H4 (cell line): Measurements from ENCODE around the gene EID2. TPM values are rescaled to one million over a fixed set of nuclear protein-coding genes. Genes with fewer than 3 reads are reported as not detected.

ENCODE experiments used
- DNase-seq: peaks from one replicate; pipeline ENCODE4 v3.0.0-alpha.2; 2015; ENCODE audit warnings: low spot score
- total RNA-seq: library from RNA; depleted of rRNA; stranded (reverse); fragments of >200 nt; shearing (Covaris generic); gene quantifications from 2 replicates; pipeline ENCODE4 v1.2.3, GENCODE V29; 2014; rRNA removed

The EID2 gene
- total RNA-seq, 1 experiment from 2014 or later = 10.8 TPM

GRCh38 chr19:39502640-39503417 is 37.1 kb downstream of the EID2 start:
- DNase-seq = peak; percentile 43

GRCh38 chr19:39501340-39501739 is 38.6 kb downstream of the EID2 start:
- DNase-seq = no peak

- no peak for DNase-seq
These were observed 39.4 kb downstream of the EID2 start for GRCh38 chr19:39500543-39500942.

- no peak for DNase-seq
These were observed 40.0 kb downstream of the EID2 start for GRCh38 chr19:39499932-39500331.

GRCh38 chr19:39498798-39499642 is 40.9 kb downstream of the EID2 start, which contains the start of gene DLL3:
Gene DLL3, plus strand, starts transcription at chr19:39498947. Its CDS starts 28 bp downstream, at chr19:39498975.
- DNase-seq = no peak

GRCh38 chr19:39497996-39498797 is 41.8 kb downstream of the EID2 start:
- no peak for DNase-seq

GRCh38 chr19:39497701-39497995 is 42.3 kb downstream of the EID2 start:
- no peak for DNase-seq

GRCh38 chr19:39496063-39496462 is 43.9 kb downstream of the EID2 start:
- no peak for DNase-seq

GRCh38 chr19:39494661-39495060 is 45.3 kb downstream of the EID2 start:
- no peak for DNase-seq

GRCh38 chr19:39492788-39493187 is 47.2 kb downstream of the EID2 start:
- no peak for DNase-seq

- no peak for DNase-seq
These were observed 47.7 kb downstream of the EID2 start for GRCh38 chr19:39492225-39492624.

GRCh38 chr19:39489756-39490155 is 50.2 kb downstream of the EID2 start:
- DNase-seq = no peak

Other genes starting within 250 kb of the EID2 start
- gene IFNL1, start 243.8 kb downstream of the EID2 start, total RNA-seq = not detected in 2 replicates
- 0.68 and 0.72 TPM in 2 replicates for gene LRFN1, start 219.3 kb downstream of the EID2 start, total RNA-seq
- gene GMFG, start 204.1 kb downstream of the EID2 start, total RNA-seq = 13.3 and 14.1 TPM in 2 replicates
- gene SAMD4B, start 197.7 kb downstream of the EID2 start, total RNA-seq = 33.9 and 35.3 TPM in 2 replicates
- 40.8 and 62.0 TPM in 2 replicates for gene PAF1, start 149.1 kb downstream of the EID2 start, total RNA-seq
- 26.7 and 58.5 TPM in 2 replicates for gene MED29, start 148.8 kb downstream of the EID2 start, total RNA-seq
- gene ZFP36, start 133.3 kb downstream of the EID2 start, total RNA-seq = 4.0 and 5.7 TPM in 2 replicates
- gene PLEKHG2, start 127.5 kb downstream of the EID2 start, total RNA-seq = 5.3 and 7.1 TPM in 2 replicates
- gene RPS16, start 104.2 kb downstream of the EID2 start, total RNA-seq = 8.0 and 83.0 TPM in 2 replicates
- 70.1 and 75.0 TPM in 2 replicates for gene SUPT5H, start 94.6 kb downstream of the EID2 start, total RNA-seq
- gene TIMM50, start 59.3 kb downstream of the EID2 start, total RNA-seq = 91.9 and 122 TPM in 2 replicates
- 2.0 and 2.2 TPM in 2 replicates for gene DLL3, start 41.2 kb downstream of the EID2 start, total RNA-seq
- gene SELENOV, start 25.0 kb downstream of the EID2 start, total RNA-seq = not detected in 2 replicates
- gene EID2B, start 7.3 kb downstream of the EID2 start, total RNA-seq = 3.2 and 3.3 TPM in 2 replicates
- gene LGALS13, start 62.4 kb upstream of the EID2 start, total RNA-seq = not detected in 2 replicates
- gene LGALS16, start 115.8 kb upstream of the EID2 start, total RNA-seq = not detected in 2 replicates
- not detected in 2 replicates for gene LGALS14, start 164.3 kb upstream of the EID2 start, total RNA-seq
- 0.37 TPM in 1 of 2 replicates, not detected in the other for gene CLC, start 197.9 kb upstream of the EID2 start, total RNA-seq
- not detected in 2 replicates for gene LEUTX, start 238.7 kb upstream of the EID2 start, total RNA-seq